ENCODE data around the gene SAMD15. TPM values are rescaled to one million over a fixed set of nuclear protein-coding genes. Genes with fewer than 3 reads are reported as not detected.

SAMD15 gene
- total RNA-seq, 4 donors from 2014 or later, result 0.35 to 1.7 TPM; not detected in 2

- TF ChIP-seq POLR2A (IDR thresholded peaks at IDR 0.05) (no peak), CTCF (IDR thresholded peaks at IDR 0.05) (no peak)
- no peaks in the 10 kb centered on the region for H3K27me3 ChIP-seq
- peak overlapping the region; percentile 80 to 98 (median 90) for H3K4me3 ChIP-seq
- no peaks in the 10 kb centered on the region for H3K9me3 ChIP-seq
- peaks cover 0 to 15% (median 0%) of the 10 kb centered on the region in 4 donors for H3K4me1 ChIP-seq
- peak overlapping the region; percentile 75 to 95 (median 82) for H3K27ac ChIP-seq
- peak in 2 of 3 donors; percentile 35 to 52 for DNase-seq
- no peaks in the 10 kb centered on the region for H3K36me3 ChIP-seq
Measured at GRCh38 chr14:77375973-77376770, 1.0 kb upstream of the SAMD15 start.

GRCh38 chr14:77377502-77377844 lies 294 bp downstream of the SAMD15 start:
- DNase-seq, result no peak

GRCh38 chr14:77378701-77379100 lies 1.5 kb downstream of the SAMD15 start:
- TF ChIP-seq POLR2A (IDR thresholded peaks at IDR 0.05) (no peak), CTCF (IDR thresholded peaks at IDR 0.05) (no peak)
- H3K4me3 ChIP-seq, result no peak overlapping the region
- H3K27me3 ChIP-seq, result no peaks in the 10 kb centered on the region
- H3K4me1 ChIP-seq, result peaks cover 0 to 15% (median 0%) of the 10 kb centered on the region in 4 donors
- H3K36me3 ChIP-seq, result no peaks in the 10 kb centered on the region
- H3K9me3 ChIP-seq, result no peaks in the 10 kb centered on the region
- no peak overlapping the region for H3K27ac ChIP-seq
- no peak for DNase-seq

More at GRCh38 chr14:77377502-77377844, 294 bp downstream of the SAMD15 start:
- no peak for TF ChIP-seq POLR2A (IDR thresholded peaks at IDR 0.05)
- no peak for TF ChIP-seq CTCF (IDR thresholded peaks at IDR 0.05)
- H3K36me3 ChIP-seq, result no peaks in the 10 kb centered on the region
- peak overlapping the region; percentile 80 to 98 (median 90) for H3K4me3 ChIP-seq
- H3K4me1 ChIP-seq, result peaks cover 0 to 15% (median 0%) of the 10 kb centered on the region in 4 donors
- no peaks in the 10 kb centered on the region for H3K27me3 ChIP-seq
- H3K9me3 ChIP-seq, result no peaks in the 10 kb centered on the region
- H3K27ac ChIP-seq, result peak overlapping the region in 2 of 4 donors; percentile 75 to 95

GRCh38 chr14:77390188-77390587 lies 13.0 kb downstream of the SAMD15 start:
- H3K4me3 ChIP-seq, result no peak overlapping the region
- no peak for DNase-seq
- no peaks in the 10 kb centered on the region for H3K4me1 ChIP-seq
- H3K9me3 ChIP-seq, result no peaks in the 10 kb centered on the region
- H3K27ac ChIP-seq, result no peak overlapping the region
- H3K36me3 ChIP-seq, result no peaks in the 10 kb centered on the region
- no peaks in the 10 kb centered on the region for H3K27me3 ChIP-seq
- TF ChIP-seq POLR2A (IDR thresholded peaks at IDR 0.05) (no peak), CTCF (IDR thresholded peaks at IDR 0.05) (no peak)

- no peak for DNase-seq
- H3K27me3 ChIP-seq, result no peaks in the 10 kb centered on the region
- no peaks in the 10 kb centered on the region for H3K9me3 ChIP-seq
- H3K4me3 ChIP-seq, result no peak overlapping the region
- no peaks in the 10 kb centered on the region for H3K36me3 ChIP-seq
- no peak for TF ChIP-seq CTCF (IDR thresholded peaks at IDR 0.05)
- no peak for TF ChIP-seq POLR2A (IDR thresholded peaks at IDR 0.05)
- H3K27ac ChIP-seq, result no peak overlapping the region
- H3K4me1 ChIP-seq, result no peaks in the 10 kb centered on the region
Measured at GRCh38 chr14:77400216-77400615, 23.0 kb downstream of the SAMD15 start.

Data from Peyer's patch (tissue), 4 donors.